H1 (cell line): ENCODE data around the gene TNFAIP2. TPM values are rescaled to one million over a fixed set of nuclear protein-coding genes. Genes with fewer than 3 reads are reported as not detected.

Experiments used
- CTCF ChIA-PET: fragments of 300-600 bp; sonication (Branson Sonifier 250); formaldehyde crosslinking; loops from one replicate; lab custom pipeline; 2021; ENCODE audit not compliant: partially characterized antibody; lab: Charles Lee
- POLR2A ChIA-PET: fragments of 300-600 bp; sonication (Branson Sonifier 250); formaldehyde crosslinking; loops from one replicate; lab custom pipeline; 2021; ENCODE audit warnings: inconsistent platforms; ENCODE audit not compliant: partially characterized antibody; lab: Charles Lee
- DNase-seq, 2 experiments: peaks; one replicate each; pipeline versions ENCODE4 v3.0.0 to v3.0.0-alpha.2; 2010 to 2022; ENCODE audit warnings: low spot score in 2 of 2, low read depth in 1 of 2, mixed read lengths in 1 of 2
- FAIRE-seq: peaks from 2 replicates; lab custom pipeline; 2011; peaks lifted over from hg19 to GRCh38; lab: Jason Lieb, UNC
- H2AFZ ChIP-seq: 2 replicates; pipeline ENCODE4 v1.8.1; 2012; ENCODE audit warnings: low read length, inconsistent platforms
- H2AK5ac ChIP-seq: 2 replicates; pipeline ENCODE4 v1.6.1; 2013; ENCODE audit warnings: low read depth, low read length
- H2BK120ac ChIP-seq: replicated peaks from 2 replicates; pipeline ENCODE3; 2013; ENCODE audit warnings: low read depth, low read length, inconsistent platforms
- H2BK12ac ChIP-seq: 2 replicates; pipeline ENCODE4 v1.6.1; 2013; ENCODE audit warnings: low read depth, low read length
- H2BK15ac ChIP-seq: 2 replicates; pipeline ENCODE4 v1.6.1; 2013; ENCODE audit warnings: low read length
- H2BK20ac ChIP-seq: 2 replicates; pipeline ENCODE4 v1.6.1; 2013; ENCODE audit warnings: low read length
- H2BK5ac ChIP-seq: 2 replicates; pipeline ENCODE4 v1.6.1; 2013; ENCODE audit warnings: low read depth, low read length
- H3K14ac ChIP-seq: 2 replicates; pipeline ENCODE4 v1.6.1; 2013; ENCODE audit warnings: inconsistent platforms; ENCODE audit not compliant: insufficient read length
- H3K18ac ChIP-seq: 2 replicates; pipeline ENCODE4 v1.6.1; 2013; ENCODE audit warnings: low read length; ENCODE audit errors: extremely low read depth
- H3K23ac ChIP-seq: 2 replicates; pipeline ENCODE4 v1.6.1; 2013; ENCODE audit warnings: inconsistent platforms; ENCODE audit not compliant: insufficient read length
- H3K23me2 ChIP-seq: 2 replicates; pipeline ENCODE4 v1.6.1; 2013; ENCODE audit warnings: low read depth, low read length
- H3K27ac ChIP-seq: 2 replicates; pipeline ENCODE4 v1.6.1; 2011; ENCODE audit warnings: low read depth, low read length, inconsistent platforms
- H3K27me3 ChIP-seq, 4 experiments: replicated peaks in 1 of 4; 1 replicate in 1 of 4; 2 replicates in 3 of 4; pipeline versions ENCODE4 v1.6.1 to v1.8.1; 2011 to 2013; ENCODE audit warnings: low read length in 3 of 4, mild to moderate bottlenecking in 3 of 4, inconsistent platforms in 2 of 4, mixed read lengths in 2 of 4, moderate library complexity in 1 of 4; ENCODE audit not compliant: control insufficient read depth in 3 of 4, insufficient read depth in 3 of 4; ENCODE audit errors: extremely low read depth in 1 of 4
- H3K36me3 ChIP-seq, 4 experiments: 2 replicates each; pipeline versions ENCODE4 v1.6.1 to v1.8.1; 2011 to 2013; ENCODE audit warnings: mild to moderate bottlenecking in 4 of 4, low read length in 3 of 4, moderate library complexity in 2 of 4, control low read depth in 1 of 4, inconsistent platforms in 1 of 4; ENCODE audit not compliant: insufficient read depth in 4 of 4, control insufficient read depth in 2 of 4
- H3K4ac ChIP-seq: replicated peaks from 2 replicates; pipeline ENCODE3; 2013; ENCODE audit warnings: low read length, low read depth, mixed read lengths, inconsistent platforms; ENCODE audit not compliant: insufficient read length
- H3K4me1 ChIP-seq, 4 experiments: replicated peaks in 1 of 4; 1 replicate in 1 of 4; 2 replicates in 3 of 4; pipeline versions ENCODE4 v1.6.1 to v1.8.1; 2011 to 2013; ENCODE audit warnings: low read length in 3 of 4, inconsistent platforms in 2 of 4, mixed read lengths in 1 of 4; ENCODE audit not compliant: insufficient read depth in 4 of 4, control insufficient read depth in 3 of 4
- H3K4me2 ChIP-seq, 2 experiments: 2 replicates each; pipeline versions ENCODE4 v1.6.1 to v1.8.1; 2011 to 2013; ENCODE audit warnings: low read depth in 2 of 2, low read length in 2 of 2, control low read depth in 1 of 2, inconsistent platforms in 1 of 2, mild to moderate bottlenecking in 1 of 2; ENCODE audit not compliant: insufficient read depth in 1 of 2
- H3K4me3 ChIP-seq, 4 experiments: fragments of 200-600, 300-600 bp in 1 of 4; sonication (generic), shearing (Covaris generic), sonication (Bioruptor Twin) in 1 of 4; 2 replicates each; pipeline versions ENCODE4 v1.5.1 to v1.8.1; 2011 to 2016; ENCODE audit warnings: low read length in 4 of 4, low read depth in 3 of 4, control low read depth in 2 of 4, inconsistent platforms in 2 of 4, mild to moderate bottlenecking in 2 of 4, mixed read lengths in 1 of 4, moderate library complexity in 1 of 4; ENCODE audit not compliant: insufficient read depth in 2 of 4; ENCODE audit errors: extremely low read depth in 1 of 4
- H3K56ac ChIP-seq: replicated peaks from 2 replicates; pipeline ENCODE3; 2013; ENCODE audit warnings: low read depth, mild to moderate bottlenecking, mixed read lengths, low read length, inconsistent platforms; ENCODE audit not compliant: insufficient read length
- H3K79me1 ChIP-seq: 2 replicates; pipeline ENCODE4 v1.6.1; 2013; ENCODE audit warnings: low read depth, low read length, control low read depth
- H3K79me2 ChIP-seq, 2 experiments: 2 replicates each; pipeline versions ENCODE4 v1.6.1 to v1.8.1; 2012 to 2013; ENCODE audit warnings: low read length in 2 of 2, mild to moderate bottlenecking in 2 of 2, inconsistent platforms in 1 of 2; ENCODE audit not compliant: insufficient read depth in 2 of 2, control insufficient read depth in 1 of 2
- H3K9ac ChIP-seq, 4 experiments: replicated peaks in 1 of 4; 1 replicate in 1 of 4; 2 replicates in 3 of 4; pipeline versions ENCODE4 v1.6.1 to v1.8.1; 2011 to 2013; ENCODE audit warnings: low read depth in 3 of 4, low read length in 3 of 4, control low read depth in 2 of 4, mild to moderate bottlenecking in 2 of 4, moderate library complexity in 2 of 4, inconsistent platforms in 1 of 4; ENCODE audit errors: extremely low read depth in 1 of 4
- H3K9me3 ChIP-seq, 2 experiments: 2 replicates each; pipeline versions ENCODE4 v1.6.1 to v1.8.1; 2012 to 2013; ENCODE audit warnings: mild to moderate bottlenecking in 2 of 2, moderate library complexity in 2 of 2, control low read depth in 1 of 2, inconsistent platforms in 1 of 2, low read depth in 1 of 2, low read length in 1 of 2, mixed read lengths in 1 of 2; ENCODE audit not compliant: insufficient read depth in 2 of 2
- H4K20me1 ChIP-seq, 2 experiments: replicated peaks in 1 of 2; 2 replicates each; pipeline versions ENCODE3 to v1.8.1; 2011 to 2013; ENCODE audit warnings: inconsistent platforms in 2 of 2, low read length in 2 of 2, mild to moderate bottlenecking in 1 of 2; ENCODE audit not compliant: insufficient read depth in 2 of 2, control insufficient read depth in 1 of 2
- H4K5ac ChIP-seq: 2 replicates; pipeline ENCODE4 v1.6.1; 2013; ENCODE audit warnings: low read length, low read depth, mixed read lengths, inconsistent platforms; ENCODE audit not compliant: insufficient read length
- H4K8ac ChIP-seq: 2 replicates; pipeline ENCODE4 v1.8.0; 2013; ENCODE audit warnings: mild to moderate bottlenecking, moderate library complexity, low read length, inconsistent platforms; ENCODE audit not compliant: insufficient read depth; ENCODE audit errors: extremely low read depth
- H4K91ac ChIP-seq: replicated peaks from 2 replicates; pipeline ENCODE3; 2013; ENCODE audit warnings: low read length, mixed read lengths, inconsistent platforms; ENCODE audit not compliant: insufficient read length
- BRCA1 ChIP-seq: IDR thresholded peaks from 2 replicates; pipeline ENCODE4 v1.6.1; 2012; ENCODE audit warnings: low read depth, low read length, improper control_type of control experiment
- EP300 ChIP-seq, 2 experiments: IDR thresholded peaks; 1 replicate in 1 of 2; 2 replicates in 1 of 2; pipeline ENCODE4 v1.6.1; 2011 to 2012; ENCODE audit warnings: low read depth in 2 of 2, low read length in 2 of 2, mild to moderate bottlenecking in 2 of 2, borderline replicate concordance in 1 of 2, inconsistent platforms in 1 of 2, moderate library complexity in 1 of 2
- WGBS, 2 experiments: shearing (Covaris generic) in 1 of 2; methylation state at CpG; one replicate each; pipeline versions ENCODE4 v1.1.6 to v1.1.7; 2013 to 2015; ENCODE audit warnings: low lambda C conversion rate in 2 of 2, mixed read lengths in 2 of 2, inconsistent platforms in 1 of 2, low coverage in 1 of 2, missing lambda C conversion rate in 1 of 2; ENCODE audit not compliant: insufficient replicate concordance in 2 of 2, insufficient coverage in 1 of 2, insufficient read length in 1 of 2; ENCODE audit errors: extremely low coverage in 1 of 2, missing lambda C conversion rate in 1 of 2; 5-methylcytosine and 5-hydroxymethylcytosine counted together
- polyA plus RNA-seq, 7 experiments: library from polyadenylated mRNA; depleted of rRNA in 3 of 7; stranded (reverse) in 5 of 7; unstranded in 2 of 7; fragments of >200 nt in 5 of 7; fragments of 200-250 nt in 2 of 7; gene quantifications; 1 replicate in 5 of 7; 2 replicates in 1 of 7; 4 replicates in 1 of 7; pipeline versions ENCODE4 v1.2.1 to v1.2.3, GENCODE V29; 2011 to 2013; ENCODE audit warnings: missing spikeins in 2 of 7, mixed read lengths in 2 of 7
- total RNA-seq: library from RNA; stranded (reverse); fragmentation: NEBNext Ultra II Directional; extraction: Animal tissue kit (Norgen Biotek cat#: 25700); gene quantifications from 2 replicates; pipeline ENCODE4 v1.2.1, GENCODE V29; 2021

The TNFAIP2 gene
- total and polyA plus RNA-seq, 2 of the 8 experiments (the other 6 are each of a cell fraction or from before 2014, with no cell fraction given) = 28.3 to 34.5 TPM

- Histone ChIP-seq H2BK5ac (peak overlapping the region; percentile 26; the same call in 1 of the 2 replicates), H4K91ac (peak overlapping the region; percentile 25), H2BK15ac (peak overlapping the region; percentile 20; the same call in 1 of the 2 replicates), H4K8ac (no peak overlapping the region), H3K4me1 (peaks cover 0 to 19% (median 15%) of the 10 kb centered on the region in 4 experiments; a peak in 6 of 7 replicates), H3K79me1 (no peaks in the 10 kb centered on the region), H3K23me2 (peaks cover 3% of the 10 kb centered on the region; the same call in 1 of the 2 replicates), H4K20me1 (no peaks in the 10 kb centered on the region), H2BK120ac (no peak overlapping the region), H3K14ac (no peak overlapping the region), H3K4ac (no peak overlapping the region), H2BK20ac (no peak overlapping the region), H3K9me3 (no peaks in the 10 kb centered on the region), H3K36me3 (no peaks in the 10 kb centered on the region), H3K9ac (no peak overlapping the region), H4K5ac (no peak overlapping the region), H2AFZ (no peak overlapping the region), H3K79me2 (no peaks in the 10 kb centered on the region), H3K27ac (no peak overlapping the region), H3K23ac (no peak overlapping the region), H3K18ac (no peak overlapping the region), H2BK12ac (peak overlapping the region; percentile 82; the same call in 1 of the 2 replicates), H2AK5ac (no peak overlapping the region), H3K56ac (no peak overlapping the region), H3K27me3 (peaks cover 0 to 10% (median 3%) of the 10 kb centered on the region in 4 experiments; a peak in 5 of 7 replicates), H3K4me2 (no peak overlapping the region), H3K4me3 (no peak overlapping the region)
- DNase-seq (no peak), FAIRE-seq (no peak)
- WGBS, 2 experiments = 91% methylated on average over 7 of the region's 9 CpGs; no CpG with 5 or more reads in 1 of the 2 experiments
- POLR2A ChIA-PET = interaction anchor here (1.0 to 1.5 kb wide), 3 partner anchors 9 to 19 kb away, joined by 3 to 4 read pairs (median 4); no protein-coding TSS in a partner anchor
- TF ChIP-seq EP300 (IDR thresholded peaks at IDR 0.05; ENCODE audit: borderline replicate concordance in 1 of 2, low read depth in 2 of 2, low read length in 2 of 2) (no peak), BRCA1 (no peak)
- CTCF ChIA-PET = interaction anchor here (0.6 to 18.4 kb wide), 8 partner anchors 8 to 179 kb away, joined by 3 to 276 read pairs (median 4); no protein-coding TSS in a partner anchor
Measured at GRCh38 chr14:103118663-103119404, 4.4 kb upstream of the TNFAIP2 start.
